ENCODE results near the gene NOL4.

NOL4 gene

DNA sequence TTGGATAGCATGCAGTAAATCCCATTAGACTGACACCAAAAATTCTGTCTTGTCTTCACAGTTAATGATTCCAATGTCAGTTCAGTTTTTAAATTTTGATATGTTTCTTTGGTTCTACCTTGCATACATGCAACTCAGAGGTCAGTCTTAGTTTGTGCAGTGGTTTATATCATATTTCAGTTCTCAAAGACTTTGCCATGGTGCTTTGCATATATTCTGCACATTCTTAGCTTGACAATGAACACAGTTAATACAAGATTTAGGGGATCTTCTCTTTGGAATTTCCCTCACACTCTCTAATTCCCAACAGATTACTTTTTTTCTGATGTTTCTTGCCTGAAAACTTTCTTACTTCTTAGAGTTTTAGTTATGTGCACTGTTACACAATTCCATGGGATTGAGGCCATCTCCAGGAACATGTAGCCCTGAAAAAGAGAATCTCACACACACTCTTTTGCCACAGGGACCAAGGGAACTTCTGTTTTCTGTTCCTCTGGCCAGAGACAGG lies 17.3 kb downstream of the NOL4 start:
- DNase-seq (ENCODE audit: extremely low read depth, insufficient read length): no peak
- Histone ChIP-seq H3K27me3 (replicated peaks; ENCODE audit: control insufficient read depth, insufficient read depth, low read length) (no peaks in the 10 kb centered on the region), H3K4me3 (replicated peaks; ENCODE audit: low read depth, low read length) (no peak overlapping the region), H3K36me3 (ENCODE audit: control insufficient read depth, insufficient read depth, low read length) (no peaks in the 10 kb centered on the region)
- TF ChIP-seq, protein P1, sequence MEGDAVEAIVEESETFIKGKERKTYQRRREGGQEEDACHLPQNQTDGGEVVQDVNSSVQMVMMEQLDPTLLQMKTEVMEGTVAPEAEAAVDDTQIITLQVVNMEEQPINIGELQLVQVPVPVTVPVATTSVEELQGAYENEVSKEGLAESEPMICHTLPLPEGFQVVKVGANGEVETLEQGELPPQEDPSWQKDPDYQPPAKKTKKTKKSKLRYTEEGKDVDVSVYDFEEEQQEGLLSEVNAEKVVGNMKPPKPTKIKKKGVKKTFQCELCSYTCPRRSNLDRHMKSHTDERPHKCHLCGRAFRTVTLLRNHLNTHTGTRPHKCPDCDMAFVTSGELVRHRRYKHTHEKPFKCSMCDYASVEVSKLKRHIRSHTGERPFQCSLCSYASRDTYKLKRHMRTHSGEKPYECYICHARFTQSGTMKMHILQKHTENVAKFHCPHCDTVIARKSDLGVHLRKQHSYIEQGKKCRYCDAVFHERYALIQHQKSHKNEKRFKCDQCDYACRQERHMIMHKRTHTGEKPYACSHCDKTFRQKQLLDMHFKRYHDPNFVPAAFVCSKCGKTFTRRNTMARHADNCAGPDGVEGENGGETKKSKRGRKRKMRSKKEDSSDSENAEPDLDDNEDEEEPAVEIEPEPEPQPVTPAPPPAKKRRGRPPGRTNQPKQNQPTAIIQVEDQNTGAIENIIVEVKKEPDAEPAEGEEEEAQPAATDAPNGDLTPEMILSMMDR (IDR thresholded peaks at IDR 0.05; ENCODE audit: insufficient read depth, low read length, poor library complexity, severe bottlenecking): no peak

DNA sequence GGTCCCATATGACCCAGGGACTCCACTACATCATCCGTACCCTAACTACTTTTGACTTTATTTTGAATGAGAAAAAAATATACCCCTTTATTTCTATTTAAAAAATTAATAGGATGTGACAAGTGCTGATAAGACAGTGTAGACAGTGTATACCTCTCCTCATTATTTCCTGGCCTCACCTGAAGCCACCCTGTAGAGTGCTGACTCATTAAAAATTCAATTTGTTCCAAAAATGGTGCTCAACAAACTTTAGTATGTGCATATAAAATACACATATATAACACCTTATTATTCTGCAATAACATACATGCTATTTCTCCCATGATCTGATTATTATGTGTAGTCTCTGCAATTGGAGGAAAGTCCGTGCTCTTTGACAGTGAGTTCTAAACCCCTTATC lies 20.8 kb downstream of the NOL4 start:
- Histone ChIP-seq H3K36me3 (ENCODE audit: control insufficient read depth, insufficient read depth, low read length) (no peaks in the 10 kb centered on the region), H3K4me3 (replicated peaks; ENCODE audit: low read depth, low read length) (no peak overlapping the region), H3K27me3 (replicated peaks; ENCODE audit: control insufficient read depth, insufficient read depth, low read length) (no peaks in the 10 kb centered on the region)
- TF ChIP-seq, protein P1 (IDR thresholded peaks at IDR 0.05; ENCODE audit: insufficient read depth, low read length, poor library complexity, severe bottlenecking): no peak
- DNase-seq (ENCODE audit: extremely low read depth, insufficient read length): no peak

DNA sequence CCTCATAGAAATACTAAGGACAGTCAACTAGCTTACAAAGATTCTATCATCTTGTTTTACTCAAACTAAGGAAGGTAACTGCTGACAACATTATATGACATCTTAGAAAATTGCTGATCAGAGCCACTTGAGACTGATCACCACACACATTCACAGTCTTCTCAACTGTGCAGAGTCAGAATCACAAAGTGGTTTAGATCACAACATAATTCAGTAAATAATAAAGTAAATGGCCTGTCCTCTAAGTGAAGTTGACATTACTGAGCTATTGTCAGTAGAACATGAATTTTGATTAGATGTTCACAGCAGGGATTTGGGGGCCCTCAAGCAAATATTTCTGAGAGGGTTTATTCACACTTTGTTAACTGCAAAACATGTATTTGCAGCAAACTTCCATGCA lies 28.5 kb downstream of the NOL4 start:
- Histone ChIP-seq H3K4me3 (replicated peaks; ENCODE audit: low read depth, low read length) (no peak overlapping the region), H3K36me3 (ENCODE audit: control insufficient read depth, insufficient read depth, low read length) (no peaks in the 10 kb centered on the region), H3K27me3 (replicated peaks; ENCODE audit: control insufficient read depth, insufficient read depth, low read length) (no peaks in the 10 kb centered on the region)
- TF ChIP-seq, protein P1 (IDR thresholded peaks at IDR 0.05; ENCODE audit: insufficient read depth, low read length, poor library complexity, severe bottlenecking): no peak
- DNase-seq (ENCODE audit: extremely low read depth, insufficient read length): no peak

DNA sequence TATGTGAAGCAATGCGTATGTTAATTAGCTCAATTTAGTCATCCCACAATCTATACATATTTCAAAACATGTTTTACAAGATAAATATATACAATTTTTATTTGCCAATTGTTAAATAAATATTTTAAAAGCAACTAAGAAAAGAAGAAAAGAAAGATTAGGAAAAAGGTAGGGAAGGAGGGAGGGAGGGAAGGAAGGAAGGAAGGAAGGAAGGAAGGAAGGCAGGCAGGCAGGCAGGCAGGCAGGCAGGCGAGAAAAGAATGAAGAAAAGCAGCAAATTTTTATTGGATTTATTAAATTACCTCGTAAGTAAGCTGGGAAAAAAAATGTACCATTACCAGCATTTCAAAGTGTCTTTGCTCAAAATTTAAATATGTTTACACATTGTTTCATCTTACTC lies 30.5 kb downstream of the NOL4 start:
- H3K4me3 ChIP-seq (replicated peaks; ENCODE audit: low read depth, low read length): no peak overlapping the region
- no peaks in the 10 kb centered on the region for H3K36me3 ChIP-seq (ENCODE audit: control insufficient read depth, insufficient read depth, low read length)
- TF ChIP-seq, protein P1 (IDR thresholded peaks at IDR 0.05; ENCODE audit: insufficient read depth, low read length, poor library complexity, severe bottlenecking): no peak
- no peaks in the 10 kb centered on the region for H3K27me3 ChIP-seq (replicated peaks; ENCODE audit: control insufficient read depth, insufficient read depth, low read length)
- no peak for DNase-seq (ENCODE audit: extremely low read depth, insufficient read length)

DNA sequence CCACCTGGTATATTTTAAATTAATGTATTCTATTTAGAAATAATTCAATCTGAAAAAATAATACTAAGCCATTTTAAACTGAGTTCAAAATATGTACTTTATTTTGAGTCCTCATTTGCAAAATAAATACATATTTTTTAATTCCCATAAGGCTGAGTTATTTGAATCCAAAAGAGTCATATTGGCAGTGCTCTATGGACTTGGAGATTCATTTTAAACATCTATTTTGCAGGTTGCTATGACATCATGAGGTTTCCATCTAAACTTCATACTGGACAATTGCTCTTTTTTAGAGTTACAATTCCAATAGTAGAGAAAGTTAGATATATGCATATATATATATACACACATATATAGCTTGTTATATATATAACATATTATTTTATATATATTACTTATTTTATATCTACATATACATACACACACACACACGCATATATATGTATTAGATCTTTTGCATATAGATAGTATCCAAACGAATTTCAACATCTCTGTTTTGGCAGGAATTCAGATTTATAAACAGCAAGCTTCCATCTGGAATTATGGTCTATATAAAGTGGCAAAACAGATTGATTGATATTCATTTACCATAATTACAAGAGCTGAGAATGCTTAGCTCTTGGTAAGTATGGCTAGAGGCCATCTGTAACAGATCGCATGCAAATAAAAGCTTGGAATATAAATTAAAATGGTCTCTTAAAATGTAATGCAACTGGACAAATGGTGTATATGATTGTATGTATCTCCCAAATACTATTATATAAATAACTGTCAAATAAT lies 34.9 kb downstream of the NOL4 start:
- TF ChIP-seq, protein P1 (IDR thresholded peaks at IDR 0.05; ENCODE audit: insufficient read depth, low read length, poor library complexity, severe bottlenecking): no peak
- Histone ChIP-seq H3K36me3 (ENCODE audit: control insufficient read depth, insufficient read depth, low read length) (no peaks in the 10 kb centered on the region), H3K4me3 (replicated peaks; ENCODE audit: low read depth, low read length) (no peak overlapping the region), H3K27me3 (replicated peaks; ENCODE audit: control insufficient read depth, insufficient read depth, low read length) (no peaks in the 10 kb centered on the region)
- DNase-seq (ENCODE audit: extremely low read depth, insufficient read length): no peak
